ENCODE measurements around the gene ITGA1. TPM values are rescaled to one million over a fixed set of nuclear protein-coding genes. Genes with fewer than 3 reads are reported as not detected.

Gene ITGA1
- total and polyA plus RNA-seq, 2 of the 13 experiments (the other 11 are each of a cell fraction or from before 2014, with no cell fraction given) = 23.1 to 28.6 TPM

DNA sequence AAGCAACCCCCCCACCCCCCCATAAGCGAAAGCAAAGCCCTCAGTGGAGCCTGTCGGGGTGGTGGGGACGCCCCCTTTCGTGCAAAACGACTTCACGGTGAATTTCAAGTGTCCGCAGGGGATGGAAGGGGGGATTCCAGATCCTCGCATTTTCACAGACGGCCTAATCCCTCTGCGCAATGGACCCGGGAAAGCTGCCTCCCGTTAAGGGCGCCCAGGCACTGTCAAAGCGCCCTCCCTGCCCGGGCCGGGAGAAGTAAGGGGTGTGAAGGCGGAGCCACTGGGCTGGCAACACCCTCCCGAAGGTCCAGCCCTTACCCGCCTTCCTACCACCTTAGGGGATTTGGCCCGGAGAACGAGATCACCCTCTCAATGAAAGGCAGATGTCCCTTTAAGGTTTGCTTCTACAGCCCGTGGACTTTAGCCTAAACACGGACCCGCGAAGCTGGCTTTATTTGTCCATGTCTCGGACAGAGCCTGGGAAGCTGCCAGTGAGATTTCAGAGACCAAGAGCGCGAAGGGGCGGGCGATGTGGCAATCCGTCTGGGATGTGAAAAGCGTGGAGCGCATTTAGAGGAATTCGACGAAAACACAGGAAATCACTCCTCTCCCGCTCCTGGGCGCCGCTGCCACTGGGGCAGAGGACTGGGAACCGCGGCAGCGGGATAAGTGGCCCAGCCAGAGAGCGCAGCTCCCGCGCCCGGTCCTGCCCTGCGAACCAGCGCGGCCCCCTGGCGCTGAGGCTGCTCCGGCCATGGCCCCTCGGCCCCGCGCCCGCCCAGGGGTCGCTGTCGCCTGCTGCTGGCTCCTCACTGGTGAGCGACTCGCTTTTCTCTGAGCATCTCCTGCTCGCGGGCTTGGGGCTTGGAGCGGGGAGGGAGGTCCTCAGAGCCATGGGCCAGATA, at the start of gene ITGA1, which contains the start of gene PELO (continued):
- TF ChIP-seq TBP (CRISPR knock-in tag; IDR thresholded peaks at IDR 0.05) (no peak), SOX13 (IDR thresholded peaks at IDR 0.05) (peak; percentile 35; the same call in 1 of the 2 replicates), SOX13 (CRISPR knock-in tag; conservative IDR thresholded peaks at IDR 0.05 in 1 of 2, IDR thresholded peaks at IDR 0.05 in 1 of 2) (no peak; a peak in 1 of 4 replicates), ZZZ3 (CRISPR knock-in tag; IDR thresholded peaks at IDR 0.05; ENCODE audit: borderline replicate concordance) (no peak), ZNF775 (CRISPR knock-in tag; IDR thresholded peaks at IDR 0.05; ENCODE audit: borderline replicate concordance) (peak; percentile 77; the same call in 1 of the 2 replicates), ZNF264 (CRISPR knock-in tag; IDR thresholded peaks at IDR 0.05) (no peak), STAT6 (CRISPR knock-in tag; IDR thresholded peaks at IDR 0.05; ENCODE audit: borderline replicate concordance) (peak; percentile 34; the same call in 1 of the 2 replicates), ZNF747 (CRISPR knock-in tag; IDR thresholded peaks at IDR 0.05; ENCODE audit: borderline replicate concordance) (peak; percentile 80), ZNF256 (CRISPR knock-in tag; conservative IDR thresholded peaks at IDR 0.05) (no peak), ZNF772 (CRISPR knock-in tag; IDR thresholded peaks at IDR 0.05) (peak; percentile 82), SYNCRIP (IDR thresholded peaks at IDR 0.05; ENCODE audit: insufficient read depth, low read depth, low read length) (no peak), ZNF383 (CRISPR knock-in tag; IDR thresholded peaks at IDR 0.05; ENCODE audit: borderline replicate concordance) (no peak), SNAI1 (CRISPR knock-in tag; IDR thresholded peaks at IDR 0.05; ENCODE audit: borderline replicate concordance) (no peak), XBP1 (CRISPR knock-in tag; IDR thresholded peaks at IDR 0.05) (no peak), ZNF574 (CRISPR knock-in tag; IDR thresholded peaks at IDR 0.05) (peak; percentile 90), ZSCAN21 (CRISPR knock-in tag; IDR thresholded peaks at IDR 0.05; ENCODE audit: borderline replicate concordance) (peak; percentile 75; the same call in 1 of the 2 replicates)
- TF ChIP-seq, protein P1, sequence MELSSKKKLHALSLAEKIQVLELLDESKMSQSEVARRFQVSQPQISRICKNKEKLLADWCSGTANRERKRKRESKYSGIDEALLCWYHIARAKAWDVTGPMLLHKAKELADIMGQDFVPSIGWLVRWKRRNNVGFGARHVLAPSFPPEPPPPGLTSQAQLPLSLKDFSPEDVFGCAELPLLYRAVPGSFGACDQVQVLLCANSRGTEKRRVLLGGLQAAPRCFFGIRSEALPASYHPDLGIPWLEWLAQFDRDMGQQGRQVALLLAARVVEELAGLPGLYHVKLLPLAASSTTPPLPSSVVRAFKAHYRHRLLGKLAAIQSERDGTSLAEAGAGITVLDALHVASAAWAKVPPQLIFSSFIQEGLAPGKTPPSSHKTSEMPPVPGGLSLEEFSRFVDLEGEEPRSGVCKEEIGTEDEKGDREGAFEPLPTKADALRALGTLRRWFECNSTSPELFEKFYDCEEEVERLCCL (CRISPR knock-in tag; IDR thresholded peaks at IDR 0.05; ENCODE audit: borderline replicate concordance) = no peak; the same call in 1 of the 2 replicates
- TF ChIP-seq, protein P2, sequence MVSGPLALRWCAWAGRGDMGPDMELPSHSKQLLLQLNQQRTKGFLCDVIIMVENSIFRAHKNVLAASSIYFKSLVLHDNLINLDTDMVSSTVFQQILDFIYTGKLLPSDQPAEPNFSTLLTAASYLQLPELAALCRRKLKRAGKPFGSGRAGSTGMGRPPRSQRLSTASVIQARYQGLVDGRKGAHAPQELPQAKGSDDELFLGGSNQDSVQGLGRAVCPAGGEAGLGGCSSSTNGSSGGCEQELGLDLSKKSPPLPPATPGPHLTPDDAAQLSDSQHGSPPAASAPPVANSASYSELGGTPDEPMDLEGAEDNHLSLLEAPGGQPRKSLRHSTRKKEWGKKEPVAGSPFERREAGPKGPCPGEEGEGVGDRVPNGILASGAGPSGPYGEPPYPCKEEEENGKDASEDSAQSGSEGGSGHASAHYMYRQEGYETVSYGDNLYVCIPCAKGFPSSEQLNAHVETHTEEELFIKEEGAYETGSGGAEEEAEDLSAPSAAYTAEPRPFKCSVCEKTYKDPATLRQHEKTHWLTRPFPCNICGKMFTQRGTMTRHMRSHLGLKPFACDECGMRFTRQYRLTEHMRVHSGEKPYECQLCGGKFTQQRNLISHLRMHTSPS (CRISPR knock-in tag; IDR thresholded peaks at IDR 0.05; ENCODE audit: low read depth) = 0 out of 2 replicates have a peak, but pooled peaks have one; percentile 27

Data from HepG2 (cell line).